Subcutaneous adipose tissue (tissue), 4 donors: Measurements from ENCODE around the gene ABCC3. TPM values are rescaled to one million over a fixed set of nuclear protein-coding genes. Genes with fewer than 3 reads are reported as not detected.

Source experiments
- CTCF ChIP-seq: fragments of 450-650 bp; IDR thresholded peaks from one replicate; pipeline ENCODE4 v1.5.1; 2016; ENCODE audit warnings: low read depth, mild to moderate bottlenecking, control low read depth, antibody characterized with exemption, moderate library complexity
- total RNA-seq, 4 donors: library from RNA; depleted of rRNA; stranded (reverse); fragments of >200 nt; gene quantifications; one replicate each; pipeline ENCODE4 v1.1.0, GENCODE V29; 2016

Gene ABCC3
- total RNA-seq, result 10 to 100 TPM; 12.2 to 23.1 (median 15.5) TPM

GRCh38 chr17:50634224-50634914 lies at the start of gene ABCC3:
TSS of gene ABCC3 (plus strand) at chr17:50634881. CDS start at chr17:50634937, 56 bp downstream.
- no peak for TF ChIP-seq CTCF

- no peak for TF ChIP-seq CTCF
These were observed 49.3 kb upstream of the ABCC3 start for GRCh38 chr17:50585346-50585745.

GRCh38 chr17:50585891-50586290 lies 48.8 kb upstream of the ABCC3 start:
- no peak for TF ChIP-seq CTCF

- no peak for TF ChIP-seq CTCF
These were observed 48.0 kb upstream of the ABCC3 start for GRCh38 chr17:50586421-50587247.

GRCh38 chr17:50587571-50587970 lies 47.1 kb upstream of the ABCC3 start:
- no peak for TF ChIP-seq CTCF

GRCh38 chr17:50588391-50589049 lies 46.2 kb upstream of the ABCC3 start:
- no peak for TF ChIP-seq CTCF
